A375 (cell line): Measurements from ENCODE around the gene ART5. TPM values are rescaled to one million over a fixed set of nuclear protein-coding genes. Genes with fewer than 3 reads are reported as not detected.

Experiments used
- small RNA-seq: library from RNA; depleted of rRNA; stranded (forward); fragments of <200 nt; gene quantifications from one replicate; pipeline ENCODE3, GENCODE V24; 2014
- total RNA-seq: library from RNA; depleted of rRNA; stranded (reverse); fragments of >200 nt; shearing (Covaris generic); gene quantifications from 2 replicates; pipeline ENCODE4 v1.2.3, GENCODE V29; 2014; rRNA removed

ART5 gene, protein sequence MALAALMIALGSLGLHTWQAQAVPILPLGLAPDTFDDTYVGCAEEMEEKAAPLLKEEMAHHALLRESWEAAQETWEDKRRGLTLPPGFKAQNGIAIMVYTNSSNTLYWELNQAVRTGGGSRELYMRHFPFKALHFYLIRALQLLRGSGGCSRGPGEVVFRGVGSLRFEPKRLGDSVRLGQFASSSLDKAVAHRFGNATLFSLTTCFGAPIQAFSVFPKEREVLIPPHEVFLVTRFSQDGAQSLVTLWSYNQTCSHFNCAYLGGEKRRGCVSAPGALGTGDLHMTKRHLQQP
- not detected in 2 replicates for total RNA-seq

GRCh38 chr11:3641701-3642070 is at the start of gene ART5:
Gene ART5, minus strand, starts transcription at chr11:3641992. Its CDS starts 130 bp downstream, at chr11:3641862.

GRCh38 chr11:3671334-3672254 is 29.8 kb upstream of the ART5 start, which contains the start of gene CHRNA10:
Gene CHRNA10, minus strand, starts transcription at chr11:3671384. Its CDS starts 72 bp downstream, at chr11:3671312.

DNA sequence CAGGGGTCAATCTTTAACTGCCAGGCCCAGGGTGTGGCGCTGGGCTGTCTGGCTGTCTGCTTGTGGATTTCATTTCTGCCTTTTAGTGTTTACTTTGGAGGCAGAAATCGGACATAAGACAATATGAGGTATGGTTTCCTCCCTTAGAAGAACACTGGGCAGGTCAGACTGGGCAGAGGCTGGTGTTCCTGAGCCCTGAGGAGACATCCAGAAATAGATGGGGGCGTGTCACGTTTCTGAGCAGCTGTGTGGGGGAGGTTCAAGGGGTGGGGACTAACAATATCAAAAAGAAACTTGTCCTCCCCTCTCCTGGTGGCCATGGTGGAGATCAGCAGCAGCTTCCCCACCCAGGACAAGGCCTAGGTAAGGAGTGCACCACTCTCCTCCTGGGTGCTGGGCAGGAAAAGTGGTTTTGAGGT is 3.0 kb upstream of the ART5 start, which contains the start of gene ART1:
Gene ART1, plus strand, starts transcription at position 312 of the 419 bp plus-strand sequence. CDS start 14,086 bp downstream, outside the sequence.

Small RNA genes lying within 50 kb of the gene (small RNA-seq; reads per million reads assigned to genes)
- not detected for gene RF00019

Other genes starting within 250 kb of the ART5 start
- not detected in 2 replicates for gene ART1, start 3.1 kb upstream of the ART5 start, total RNA-seq
- gene CHRNA10, start 29.4 kb upstream of the ART5 start, total RNA-seq = 0.41 and 1.4 TPM in 2 replicates
- 73.4 and 108 TPM in 2 replicates for gene NUP98, start 155.6 kb upstream of the ART5 start, total RNA-seq
- 8.5 and 18.5 TPM in 2 replicates for gene PGAP2, start 166.6 kb upstream of the ART5 start, total RNA-seq
- 11.8 and 17.5 TPM in 2 replicates for gene RHOG, start 199.0 kb upstream of the ART5 start, total RNA-seq
- 9.6 and 11.0 TPM in 2 replicates for gene STIM1, start 213.7 kb upstream of the ART5 start, total RNA-seq